ENCODE results near the gene SARDH.

DNA sequence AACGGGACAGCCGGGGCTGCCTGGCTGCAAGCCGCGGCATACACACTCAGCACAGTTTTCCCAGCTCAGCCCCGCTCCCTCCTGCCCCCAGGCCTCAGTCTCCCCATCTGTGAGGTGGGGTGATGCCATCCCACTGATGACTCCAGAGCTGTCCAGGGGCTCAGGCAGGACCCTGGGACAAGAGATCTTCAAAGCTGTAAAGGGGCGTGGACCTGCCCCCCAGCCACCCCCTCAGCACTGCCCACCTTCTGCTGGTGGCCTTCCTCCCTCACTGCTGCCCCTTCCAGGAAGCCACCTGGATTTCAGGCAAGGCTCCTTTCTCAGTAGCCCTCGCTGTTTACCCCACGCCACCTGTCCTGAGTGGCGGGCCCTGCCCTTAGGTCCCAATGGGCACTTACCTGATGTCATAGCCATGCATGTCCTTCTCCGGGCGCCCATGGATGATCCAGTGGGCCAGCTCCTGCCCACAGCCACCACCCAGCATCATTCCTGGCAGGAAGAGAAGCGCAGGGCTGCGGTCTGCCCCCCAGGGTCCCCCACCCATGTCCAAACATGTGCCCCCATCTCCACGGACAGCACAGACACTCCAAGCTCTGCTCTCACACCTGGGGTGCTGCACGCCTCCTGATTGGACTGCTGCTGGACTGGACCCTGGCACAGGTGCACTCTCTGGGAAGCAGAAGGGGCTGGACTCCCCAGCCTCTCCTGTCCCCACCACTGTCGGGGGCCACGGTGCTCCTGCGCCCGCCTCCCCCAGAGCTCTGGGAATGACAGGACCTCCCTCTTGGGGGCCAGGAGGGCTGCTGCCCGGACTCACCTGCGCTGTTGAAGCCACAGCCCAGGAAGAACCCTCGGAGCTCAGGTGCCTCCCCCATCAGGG, 25.7 kb downstream of the SARDH start:
- TF ChIP-seq, protein P1, sequence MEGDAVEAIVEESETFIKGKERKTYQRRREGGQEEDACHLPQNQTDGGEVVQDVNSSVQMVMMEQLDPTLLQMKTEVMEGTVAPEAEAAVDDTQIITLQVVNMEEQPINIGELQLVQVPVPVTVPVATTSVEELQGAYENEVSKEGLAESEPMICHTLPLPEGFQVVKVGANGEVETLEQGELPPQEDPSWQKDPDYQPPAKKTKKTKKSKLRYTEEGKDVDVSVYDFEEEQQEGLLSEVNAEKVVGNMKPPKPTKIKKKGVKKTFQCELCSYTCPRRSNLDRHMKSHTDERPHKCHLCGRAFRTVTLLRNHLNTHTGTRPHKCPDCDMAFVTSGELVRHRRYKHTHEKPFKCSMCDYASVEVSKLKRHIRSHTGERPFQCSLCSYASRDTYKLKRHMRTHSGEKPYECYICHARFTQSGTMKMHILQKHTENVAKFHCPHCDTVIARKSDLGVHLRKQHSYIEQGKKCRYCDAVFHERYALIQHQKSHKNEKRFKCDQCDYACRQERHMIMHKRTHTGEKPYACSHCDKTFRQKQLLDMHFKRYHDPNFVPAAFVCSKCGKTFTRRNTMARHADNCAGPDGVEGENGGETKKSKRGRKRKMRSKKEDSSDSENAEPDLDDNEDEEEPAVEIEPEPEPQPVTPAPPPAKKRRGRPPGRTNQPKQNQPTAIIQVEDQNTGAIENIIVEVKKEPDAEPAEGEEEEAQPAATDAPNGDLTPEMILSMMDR (IDR thresholded peaks at IDR 0.05 in 8 of 11, conservative IDR thresholded peaks at IDR 0.05 in 3 of 11): no peak
- TF ChIP-seq POLR2A (IDR thresholded peaks at IDR 0.05): no peak

Measured in spleen (tissue), 7 donors.